Fibroblast of the aortic adventitia (primary cell): ENCODE measurements around the gene SPINT1. TPM values are rescaled to one million over a fixed set of nuclear protein-coding genes. Genes with fewer than 3 reads are reported as not detected.

Source experiments
- DNase-seq: peaks from one replicate; pipeline ENCODE4 v3.0.0-alpha.2; 2010; ENCODE audit warnings: low read depth
- H3K4me3 ChIP-seq: 2 replicates; pipeline ENCODE4 v1.5.1; 2011; ENCODE audit warnings: low read depth, mild to moderate bottlenecking, control low read depth, low read length, moderate library complexity
- total RNA-seq: library from RNA; depleted of rRNA; stranded (reverse); fragments of >200 nt; gene quantifications from 2 replicates; pipeline ENCODE4 v1.2.3, GENCODE V29; 2012; ENCODE audit warnings: low replicate concordance
- TF ChIP-seq, protein P1 (sequence below): IDR thresholded peaks from 2 replicates; pipeline ENCODE4 v1.5.1; 2011; ENCODE audit warnings: mild to moderate bottlenecking, low read length, control low read depth, inconsistent platforms; ENCODE audit not compliant: insufficient read depth

Gene SPINT1
- total RNA-seq, 1 donor: not detected

DNA sequence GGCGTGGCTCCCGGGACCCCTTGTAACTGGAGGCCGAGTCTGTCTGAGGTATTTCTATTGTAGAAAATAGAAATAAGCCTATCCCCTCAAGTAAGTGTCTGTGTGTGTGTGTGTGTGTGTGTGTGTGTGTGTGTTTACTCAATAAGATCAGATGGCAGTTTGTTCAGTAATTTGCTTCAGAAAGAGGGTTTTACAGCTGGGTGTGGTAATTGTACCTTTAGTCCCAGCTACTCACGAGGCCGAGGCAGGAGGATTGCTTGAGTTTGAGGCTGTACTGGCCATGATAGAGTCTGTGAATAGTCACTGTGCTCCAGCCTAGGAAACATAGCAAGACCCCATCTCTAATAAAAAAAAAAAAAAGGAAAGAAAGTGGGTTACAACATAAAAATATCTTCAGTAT is 8.7 kb downstream of the SPINT1 start:
- no peak overlapping the region for H3K4me3 ChIP-seq
- DNase-seq: no peak

DNA sequence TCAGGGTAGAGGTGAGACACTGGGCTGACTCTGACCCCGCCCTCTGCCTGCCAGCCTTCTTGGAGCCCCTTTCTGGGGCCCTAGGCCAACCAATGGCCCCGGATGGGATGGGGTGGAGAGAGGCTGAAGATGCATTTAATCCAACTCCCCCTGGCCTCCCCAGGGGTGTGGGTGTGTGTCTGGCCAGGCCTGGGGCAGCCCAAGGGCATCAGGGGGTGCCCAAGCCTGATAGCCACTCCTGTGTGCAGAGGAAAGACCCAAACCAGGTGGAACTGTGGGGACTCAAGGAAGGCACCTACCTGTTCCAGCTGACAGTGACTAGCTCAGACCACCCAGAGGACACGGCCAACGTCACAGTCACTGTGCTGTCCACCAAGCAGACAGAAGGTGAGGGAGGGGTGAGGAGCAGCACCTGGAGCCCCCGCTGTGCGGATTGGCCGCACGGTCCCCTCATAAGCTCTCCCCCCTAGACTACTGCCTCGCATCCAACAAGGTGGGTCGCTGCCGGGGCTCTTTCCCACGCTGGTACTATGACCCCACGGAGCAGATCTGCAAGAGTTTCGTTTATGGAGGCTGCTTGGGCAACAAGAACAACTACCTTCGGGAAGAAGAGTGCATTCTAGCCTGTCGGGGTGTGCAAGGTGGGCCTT is 9.5 kb downstream of the SPINT1 start:
- no peak overlapping the region for H3K4me3 ChIP-seq
- DNase-seq: no peak
- TF ChIP-seq, protein P1, sequence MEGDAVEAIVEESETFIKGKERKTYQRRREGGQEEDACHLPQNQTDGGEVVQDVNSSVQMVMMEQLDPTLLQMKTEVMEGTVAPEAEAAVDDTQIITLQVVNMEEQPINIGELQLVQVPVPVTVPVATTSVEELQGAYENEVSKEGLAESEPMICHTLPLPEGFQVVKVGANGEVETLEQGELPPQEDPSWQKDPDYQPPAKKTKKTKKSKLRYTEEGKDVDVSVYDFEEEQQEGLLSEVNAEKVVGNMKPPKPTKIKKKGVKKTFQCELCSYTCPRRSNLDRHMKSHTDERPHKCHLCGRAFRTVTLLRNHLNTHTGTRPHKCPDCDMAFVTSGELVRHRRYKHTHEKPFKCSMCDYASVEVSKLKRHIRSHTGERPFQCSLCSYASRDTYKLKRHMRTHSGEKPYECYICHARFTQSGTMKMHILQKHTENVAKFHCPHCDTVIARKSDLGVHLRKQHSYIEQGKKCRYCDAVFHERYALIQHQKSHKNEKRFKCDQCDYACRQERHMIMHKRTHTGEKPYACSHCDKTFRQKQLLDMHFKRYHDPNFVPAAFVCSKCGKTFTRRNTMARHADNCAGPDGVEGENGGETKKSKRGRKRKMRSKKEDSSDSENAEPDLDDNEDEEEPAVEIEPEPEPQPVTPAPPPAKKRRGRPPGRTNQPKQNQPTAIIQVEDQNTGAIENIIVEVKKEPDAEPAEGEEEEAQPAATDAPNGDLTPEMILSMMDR: no peak

More for the DNA sequence above, 8.7 kb downstream of the SPINT1 start:
- TF ChIP-seq, protein P1: no peak

DNA sequence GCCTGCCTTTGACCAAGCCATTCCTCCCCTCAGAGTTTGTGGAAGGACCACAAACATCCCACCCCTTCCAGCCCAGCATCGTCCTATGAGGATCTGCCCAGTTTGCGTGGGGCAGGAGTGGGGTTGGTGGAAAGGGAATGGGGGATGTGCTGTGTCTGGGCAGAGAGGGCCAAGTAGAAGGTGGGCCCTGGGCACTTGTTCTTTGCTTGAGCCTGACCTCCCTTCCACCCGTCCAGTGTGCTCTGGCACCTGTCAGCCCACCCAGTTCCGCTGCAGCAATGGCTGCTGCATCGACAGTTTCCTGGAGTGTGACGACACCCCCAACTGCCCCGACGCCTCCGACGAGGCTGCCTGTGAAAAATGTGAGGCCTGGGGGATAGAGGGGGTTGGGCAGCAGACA is 10.3 kb downstream of the SPINT1 start:
- TF ChIP-seq, protein P1: no peak
- H3K4me3 ChIP-seq: no peak overlapping the region
- no peak for DNase-seq

DNA sequence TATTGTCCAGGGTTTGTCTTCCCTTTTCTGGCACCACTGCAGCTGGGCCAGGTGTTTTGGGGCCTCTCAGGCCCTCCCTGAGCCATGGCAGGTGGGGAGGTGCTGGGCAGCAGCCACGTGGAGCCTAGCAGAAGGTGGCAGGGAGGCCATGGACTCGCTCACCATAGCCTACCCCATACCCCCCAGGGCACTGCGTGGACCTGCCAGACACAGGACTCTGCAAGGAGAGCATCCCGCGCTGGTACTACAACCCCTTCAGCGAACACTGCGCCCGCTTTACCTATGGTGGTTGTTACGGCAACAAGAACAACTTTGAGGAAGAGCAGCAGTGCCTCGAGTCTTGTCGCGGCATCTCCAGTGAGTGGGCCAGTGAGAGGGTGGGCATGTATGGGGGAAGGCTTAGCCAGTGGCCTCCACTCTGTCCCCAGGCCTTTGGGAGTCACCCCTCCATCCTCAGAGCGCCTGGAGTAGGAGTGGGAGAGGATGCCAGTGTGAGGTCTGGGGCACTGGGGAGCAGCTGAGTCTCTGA is 11.9 kb downstream of the SPINT1 start:
- TF ChIP-seq, protein P1: no peak
- no peak for DNase-seq
- no peak overlapping the region for H3K4me3 ChIP-seq

DNA sequence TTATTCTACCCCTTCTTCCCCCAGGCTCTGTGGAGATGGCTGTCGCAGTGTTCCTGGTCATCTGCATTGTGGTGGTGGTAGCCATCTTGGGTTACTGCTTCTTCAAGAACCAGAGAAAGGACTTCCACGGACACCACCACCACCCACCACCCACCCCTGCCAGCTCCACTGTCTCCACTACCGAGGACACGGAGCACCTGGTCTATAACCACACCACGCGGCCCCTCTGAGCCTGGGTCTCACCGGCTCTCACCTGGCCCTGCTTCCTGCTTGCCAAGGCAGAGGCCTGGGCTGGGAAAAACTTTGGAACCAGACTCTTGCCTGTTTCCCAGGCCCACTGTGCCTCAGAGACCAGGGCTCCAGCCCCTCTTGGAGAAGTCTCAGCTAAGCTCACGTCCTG is 12.9 kb downstream of the SPINT1 start:
- no peak overlapping the region for H3K4me3 ChIP-seq
- TF ChIP-seq, protein P1: no peak
- no peak for DNase-seq

DNA sequence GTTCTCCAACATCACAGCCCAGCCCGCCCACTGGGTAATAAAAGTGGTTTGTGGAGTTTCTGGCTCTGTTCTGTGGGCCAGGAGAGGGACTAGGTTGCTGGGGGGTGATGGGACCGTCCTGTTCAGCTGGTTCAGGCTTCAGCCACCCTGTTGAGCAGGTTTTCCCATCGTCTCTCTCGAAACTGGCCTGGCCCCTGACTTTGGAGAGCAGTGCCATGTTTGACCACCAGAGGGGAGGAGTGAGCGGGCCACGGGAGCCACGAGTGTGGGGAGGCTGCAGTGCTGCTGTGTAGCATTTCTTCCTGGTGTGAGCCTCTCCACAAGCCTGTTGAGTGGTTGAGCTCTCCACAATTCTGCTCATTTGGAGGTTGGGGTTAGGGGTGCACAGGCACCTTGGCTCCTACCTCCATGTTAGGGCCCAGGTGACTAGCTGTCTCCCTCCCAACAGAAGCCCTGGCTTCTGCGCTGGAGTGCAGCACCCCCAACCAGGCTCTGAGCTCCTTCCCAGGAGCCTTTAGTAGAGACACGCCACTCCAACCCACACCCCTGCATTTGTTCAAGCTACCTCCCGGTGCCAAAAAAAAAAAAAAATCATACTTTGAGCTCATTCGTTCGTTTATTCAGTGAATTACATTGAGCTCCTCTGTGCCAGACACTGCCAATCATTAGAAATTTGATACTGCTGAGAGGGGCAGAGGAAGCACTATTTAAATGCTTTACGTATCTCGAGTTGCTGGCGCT is 13.9 kb downstream of the SPINT1 start:
- no peak overlapping the region for H3K4me3 ChIP-seq
- TF ChIP-seq, protein P1: peak; percentile 99
- peak; percentile 67 for DNase-seq
